Esophagus squamous epithelium (tissue), 4 donors: ENCODE data around the gene GDI1.

ENCODE experiments used
- POLR2A ChIP-seq, 4 donors: fragments of 450-650 bp; IDR thresholded peaks; one replicate each; pipeline ENCODE4 v1.6.1; 2017; ENCODE audit warnings: antibody characterized with exemption in 4 of 4, mild to moderate bottlenecking in 4 of 4, moderate library complexity in 3 of 4
- TF ChIP-seq, protein P1 (sequence below), 6 experiments: fragments of 450-650 bp in 4 of 6; fragments of 200-600 bp in 2 of 6; sonication (generic) in 2 of 6; IDR thresholded peaks; one replicate each; pipeline ENCODE4 v1.5.1; 2016 to 2019; ENCODE audit warnings: antibody characterized with exemption in 6 of 6, mild to moderate bottlenecking in 4 of 6, moderate library complexity in 4 of 6

DNA sequence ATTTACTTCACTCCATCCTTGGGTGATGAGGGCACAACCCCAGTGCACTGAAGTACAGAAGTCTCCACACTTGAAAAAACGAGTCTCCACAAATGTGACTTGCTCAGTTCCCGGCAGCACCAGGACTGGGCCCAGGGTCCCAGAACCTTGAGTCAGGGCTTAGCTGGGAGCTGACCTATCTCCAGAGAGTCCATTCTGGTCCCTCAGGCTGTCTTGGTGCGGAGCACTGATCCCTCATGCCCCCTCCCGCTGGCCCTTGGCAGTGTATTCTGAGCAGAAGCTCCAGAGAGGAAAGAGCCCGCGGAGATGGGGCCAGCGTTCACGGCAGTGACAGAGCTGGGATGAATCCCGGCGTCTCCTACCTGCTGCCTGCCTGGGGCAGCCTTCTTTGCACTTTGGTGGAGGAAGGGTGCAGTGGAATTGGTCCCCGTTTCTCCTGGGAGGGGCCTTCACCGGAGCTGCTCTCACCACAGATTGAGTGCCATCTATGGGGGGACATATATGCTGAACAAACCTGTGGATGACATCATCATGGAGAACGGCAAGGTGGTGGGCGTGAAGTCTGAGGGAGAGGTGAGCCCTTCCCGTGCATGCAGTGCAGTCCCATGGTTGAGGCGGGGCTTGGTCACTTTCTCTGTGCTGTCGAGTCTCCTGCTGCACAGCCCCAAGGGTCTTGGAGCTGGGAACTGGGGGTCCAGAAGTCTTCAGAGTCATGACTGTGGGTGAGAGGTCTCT, 3.8 kb downstream of the GDI1 start:
- TF ChIP-seq, protein P1, sequence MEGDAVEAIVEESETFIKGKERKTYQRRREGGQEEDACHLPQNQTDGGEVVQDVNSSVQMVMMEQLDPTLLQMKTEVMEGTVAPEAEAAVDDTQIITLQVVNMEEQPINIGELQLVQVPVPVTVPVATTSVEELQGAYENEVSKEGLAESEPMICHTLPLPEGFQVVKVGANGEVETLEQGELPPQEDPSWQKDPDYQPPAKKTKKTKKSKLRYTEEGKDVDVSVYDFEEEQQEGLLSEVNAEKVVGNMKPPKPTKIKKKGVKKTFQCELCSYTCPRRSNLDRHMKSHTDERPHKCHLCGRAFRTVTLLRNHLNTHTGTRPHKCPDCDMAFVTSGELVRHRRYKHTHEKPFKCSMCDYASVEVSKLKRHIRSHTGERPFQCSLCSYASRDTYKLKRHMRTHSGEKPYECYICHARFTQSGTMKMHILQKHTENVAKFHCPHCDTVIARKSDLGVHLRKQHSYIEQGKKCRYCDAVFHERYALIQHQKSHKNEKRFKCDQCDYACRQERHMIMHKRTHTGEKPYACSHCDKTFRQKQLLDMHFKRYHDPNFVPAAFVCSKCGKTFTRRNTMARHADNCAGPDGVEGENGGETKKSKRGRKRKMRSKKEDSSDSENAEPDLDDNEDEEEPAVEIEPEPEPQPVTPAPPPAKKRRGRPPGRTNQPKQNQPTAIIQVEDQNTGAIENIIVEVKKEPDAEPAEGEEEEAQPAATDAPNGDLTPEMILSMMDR (IDR thresholded peaks at IDR 0.05) = no peak
- TF ChIP-seq POLR2A (IDR thresholded peaks at IDR 0.05) = no peak
